NCI-H446 (cell line): ENCODE results near the gene KLHL36.
A peak's percentile ranks its signal among the peaks of the same experiment; 100 is the strongest.

Experiments
- DNase-seq, 2 experiments: peaks; one replicate each; lab custom pipeline; 2025; lab: John Stamatoyannopoulos, UW

KLHL36 gene

GRCh38 chr16:84647828-84648594 lies at the start of gene KLHL36:
TSS of gene KLHL36 (plus strand) at chr16:84648511. CDS start at chr16:84650868, 2,357 bp downstream.
- DNase-seq: peak in 1 of 2 experiments; percentile 26

- DNase-seq: peak in 1 of 2 experiments; percentile 25
Observed at GRCh38 chr16:84599521-84600202, 48.6 kb upstream of the KLHL36 start.

DNA sequence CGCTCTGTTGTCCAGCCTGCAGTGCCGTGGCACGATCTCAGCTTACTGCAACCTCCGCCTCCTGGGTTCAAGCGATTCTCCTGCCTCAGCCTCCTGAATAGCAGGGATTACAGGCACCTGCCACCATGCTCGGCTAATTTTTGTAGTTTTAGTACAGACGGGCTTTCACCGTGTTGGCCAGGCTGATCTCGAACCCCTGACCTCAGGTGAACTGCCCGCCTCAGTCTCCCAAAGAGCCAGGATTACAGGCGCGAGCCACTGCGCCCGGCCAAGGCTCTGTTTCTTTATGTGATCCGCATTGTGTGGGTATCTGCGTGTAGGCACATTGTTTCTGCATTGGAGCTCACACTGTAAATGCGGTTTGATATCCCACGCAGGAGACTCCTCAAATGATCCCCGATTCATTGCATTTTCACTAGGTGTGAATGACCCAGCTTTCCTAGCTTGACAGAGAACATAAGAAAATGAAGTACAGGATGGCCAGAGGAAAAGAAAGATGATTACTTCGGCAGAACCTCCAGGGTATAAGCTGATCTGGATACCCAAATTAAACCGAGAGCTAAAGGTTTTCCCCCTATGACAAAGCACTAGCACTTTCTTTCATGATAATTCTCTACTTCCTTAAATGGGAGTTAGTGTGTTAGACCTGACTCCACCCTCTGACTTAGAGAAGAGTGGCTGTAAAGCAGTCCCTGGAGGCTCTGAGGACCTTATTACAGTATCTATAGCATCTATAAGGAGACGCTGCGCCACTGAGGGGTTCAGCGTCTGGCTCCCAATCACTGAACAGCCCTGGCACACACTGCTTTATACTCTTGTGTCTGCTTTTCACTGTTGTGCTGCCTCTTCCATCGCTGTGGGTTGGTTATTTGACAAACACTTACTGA lies 47.7 kb upstream of the KLHL36 start:
- DNase-seq: no peak

- DNase-seq: peak in 1 of 2 experiments; percentile 21
Observed at GRCh38 chr16:84603140-84603816, 45.0 kb upstream of the KLHL36 start.

DNA sequence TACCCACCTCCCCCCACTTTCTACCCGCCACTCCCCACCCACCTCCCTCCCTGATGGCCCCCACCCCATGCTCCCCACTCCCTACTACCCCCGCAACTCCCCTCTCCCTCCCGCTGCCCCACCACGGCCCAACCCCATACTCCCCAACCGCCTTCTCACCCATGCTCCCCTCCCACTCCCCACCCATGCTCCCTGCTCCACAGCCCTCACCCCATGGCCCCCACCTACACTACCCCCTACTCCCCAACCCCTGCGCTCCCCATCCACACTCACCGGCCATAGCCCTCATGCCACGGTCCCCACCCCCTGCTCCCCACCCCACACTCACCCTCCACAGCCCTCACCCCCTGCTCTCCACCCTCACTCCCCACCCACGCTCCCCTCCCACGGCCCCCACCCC lies 44.4 kb upstream of the KLHL36 start:
- no peak for DNase-seq

- no peak for DNase-seq
Observed at GRCh38 chr16:84604477-84605013, 43.8 kb upstream of the KLHL36 start.

DNA sequence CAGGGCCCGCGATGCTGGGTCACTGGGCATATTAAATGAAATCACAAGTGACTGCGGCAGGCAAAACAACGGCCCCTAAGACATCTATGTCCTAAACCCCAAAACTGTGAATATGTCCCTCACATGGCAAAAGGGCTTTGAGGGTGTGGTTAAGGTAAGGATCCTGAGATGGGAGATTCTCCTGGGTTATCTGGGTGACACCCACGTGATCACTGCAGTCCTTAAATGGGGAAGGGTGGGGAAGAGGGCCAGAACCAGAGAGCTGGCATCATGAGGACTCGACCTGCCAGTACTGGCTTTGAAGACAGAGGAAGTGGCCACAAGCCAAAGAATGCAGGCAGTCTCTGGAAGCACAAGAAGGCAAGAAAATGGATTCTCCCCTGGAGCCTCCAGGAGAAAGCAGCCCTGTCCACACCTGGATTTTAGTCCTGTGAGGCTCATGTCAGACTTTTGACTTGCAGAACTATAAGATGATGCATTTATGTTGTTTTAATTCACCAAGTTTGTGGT lies 42.9 kb upstream of the KLHL36 start:
- DNase-seq: no peak

GRCh38 chr16:84606081-84606875 lies 42.0 kb upstream of the KLHL36 start:
- no peak for DNase-seq

- DNase-seq: no peak
Observed at GRCh38 chr16:84607061-84607460, 41.2 kb upstream of the KLHL36 start.

GRCh38 chr16:84607694-84608093 lies 40.6 kb upstream of the KLHL36 start:
- DNase-seq: no peak

DNA sequence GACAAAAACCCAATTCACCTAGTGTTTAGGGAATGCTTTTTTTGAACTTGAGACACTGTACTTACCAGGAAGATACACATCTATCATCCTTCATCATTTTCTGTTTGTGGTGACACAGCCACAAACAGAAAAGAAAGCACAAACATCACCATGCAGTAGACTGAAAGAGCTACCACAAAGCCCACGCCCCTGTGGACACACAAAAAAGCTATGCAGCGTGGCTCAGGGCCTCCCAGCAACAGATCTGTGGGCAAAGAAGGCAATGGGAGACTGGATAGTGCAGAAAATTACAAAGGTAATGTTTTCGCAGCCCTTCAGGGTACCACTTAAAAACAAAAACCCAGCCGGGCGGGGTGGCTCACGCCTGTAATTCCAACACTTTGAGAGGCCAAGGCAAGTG lies 40.0 kb upstream of the KLHL36 start:
- DNase-seq: no peak

GRCh38 chr16:84609563-84610177 lies 38.6 kb upstream of the KLHL36 start:
- no peak for DNase-seq

- DNase-seq: no peak
Observed at GRCh38 chr16:84610376-84610775, 37.9 kb upstream of the KLHL36 start.

DNA sequence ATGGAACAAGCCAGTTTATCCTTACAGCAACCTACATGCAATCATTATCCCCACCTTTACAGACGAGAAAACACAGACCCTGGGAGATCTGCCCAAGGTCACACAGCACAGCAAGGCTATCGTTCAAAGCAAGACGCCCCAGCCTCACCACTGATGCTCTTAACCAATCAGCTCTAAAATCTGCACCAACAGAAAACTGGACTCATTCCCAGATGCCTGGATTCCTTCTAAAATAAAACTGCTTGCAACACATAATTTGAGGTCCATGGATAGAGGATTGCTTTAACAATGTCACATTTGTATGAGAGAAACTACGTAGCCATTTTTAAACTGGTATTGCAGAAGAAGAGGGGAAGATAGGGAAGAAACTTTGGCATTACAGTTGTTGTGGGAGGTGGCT lies 37.3 kb upstream of the KLHL36 start:
- no peak for DNase-seq

DNA sequence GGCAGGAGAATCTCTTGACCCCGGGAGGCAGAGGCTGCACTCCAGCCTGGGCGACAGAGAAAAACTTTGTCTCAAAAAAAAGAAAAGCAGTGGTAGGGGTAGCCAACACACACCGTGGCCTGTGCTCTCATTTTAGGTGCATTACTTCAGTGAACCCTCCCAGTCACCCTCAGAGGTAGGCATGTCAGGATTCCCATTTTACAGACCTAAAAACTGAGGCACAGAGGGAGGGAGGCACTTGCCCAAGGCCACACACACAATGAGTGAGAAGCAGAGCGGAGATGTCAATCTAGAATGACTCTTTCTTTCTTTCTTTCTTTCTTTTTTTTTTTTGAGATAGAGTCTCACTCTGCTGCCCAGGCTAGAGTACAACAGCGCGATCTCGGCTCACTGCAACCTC lies 35.6 kb upstream of the KLHL36 start:
- DNase-seq: no peak

GRCh38 chr16:84613408-84614072 lies 34.8 kb upstream of the KLHL36 start:
- DNase-seq: no peak

- DNase-seq: no peak
Observed at GRCh38 chr16:84614073-84614459, 34.2 kb upstream of the KLHL36 start.

GRCh38 chr16:84614623-84614967 lies 33.7 kb upstream of the KLHL36 start:
- no peak for DNase-seq

DNA sequence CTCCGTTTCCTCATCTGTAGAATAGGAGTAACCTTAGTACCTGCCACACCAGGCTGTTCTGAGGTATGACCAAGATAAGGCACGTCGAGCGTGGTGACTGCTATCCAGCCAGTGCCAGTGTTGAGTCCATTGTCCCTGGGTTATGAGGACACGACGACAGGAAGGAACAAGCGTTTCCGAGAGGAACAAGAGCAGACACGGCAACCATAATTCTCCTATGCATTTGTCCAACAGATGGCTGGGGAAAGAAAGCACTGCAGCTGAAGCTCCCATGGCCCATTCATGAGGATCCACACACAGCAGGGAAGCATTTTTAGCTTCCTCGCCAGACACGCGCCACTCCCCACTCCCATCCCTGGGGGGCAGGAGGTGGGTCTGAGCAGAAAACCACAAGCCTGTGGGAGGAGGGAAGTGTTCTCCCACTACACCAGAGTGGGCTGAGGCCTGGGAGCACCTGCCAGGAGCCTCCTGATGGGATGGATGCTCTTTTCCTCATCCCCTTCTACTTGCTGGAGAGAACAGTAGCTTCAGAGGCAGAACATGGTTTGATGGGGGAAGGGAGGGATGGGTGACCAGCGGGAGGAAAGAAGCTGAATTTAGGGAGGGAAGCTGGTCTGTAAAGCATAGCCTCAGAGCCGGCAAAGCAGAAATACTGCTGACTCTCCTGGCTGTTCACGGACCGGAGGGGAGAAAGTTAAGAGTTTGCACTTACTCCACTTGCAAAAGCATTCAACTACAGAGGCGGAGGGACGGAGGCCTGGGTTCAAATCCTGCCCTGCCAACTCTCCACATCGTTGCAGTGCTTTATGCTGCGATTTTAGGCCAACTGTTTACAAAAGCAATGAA lies 33.1 kb upstream of the KLHL36 start:
- no peak for DNase-seq
